Stimulated activated CD4-positive, alpha-beta T cell treated with anti-CD3 and anti-CD28 coated beads, Interleukin-15, amount 100 ng/mL, for 1 hour (primary cell): ENCODE measurements around the gene RAMP3.
"Not testable (repeated sequence)": the region's sequence is repeated elsewhere in the genome, so short reads cannot be mapped to it uniquely, and the experiment has no call there.

Experiments used
- DNase-seq, 2 donors: peaks; one replicate each; pipeline ENCODE4 v3.0.0-alpha.2; 2020; ENCODE audit warnings: low read depth in 1 of 2, low spot score in 1 of 2

RAMP3 gene

DNA sequence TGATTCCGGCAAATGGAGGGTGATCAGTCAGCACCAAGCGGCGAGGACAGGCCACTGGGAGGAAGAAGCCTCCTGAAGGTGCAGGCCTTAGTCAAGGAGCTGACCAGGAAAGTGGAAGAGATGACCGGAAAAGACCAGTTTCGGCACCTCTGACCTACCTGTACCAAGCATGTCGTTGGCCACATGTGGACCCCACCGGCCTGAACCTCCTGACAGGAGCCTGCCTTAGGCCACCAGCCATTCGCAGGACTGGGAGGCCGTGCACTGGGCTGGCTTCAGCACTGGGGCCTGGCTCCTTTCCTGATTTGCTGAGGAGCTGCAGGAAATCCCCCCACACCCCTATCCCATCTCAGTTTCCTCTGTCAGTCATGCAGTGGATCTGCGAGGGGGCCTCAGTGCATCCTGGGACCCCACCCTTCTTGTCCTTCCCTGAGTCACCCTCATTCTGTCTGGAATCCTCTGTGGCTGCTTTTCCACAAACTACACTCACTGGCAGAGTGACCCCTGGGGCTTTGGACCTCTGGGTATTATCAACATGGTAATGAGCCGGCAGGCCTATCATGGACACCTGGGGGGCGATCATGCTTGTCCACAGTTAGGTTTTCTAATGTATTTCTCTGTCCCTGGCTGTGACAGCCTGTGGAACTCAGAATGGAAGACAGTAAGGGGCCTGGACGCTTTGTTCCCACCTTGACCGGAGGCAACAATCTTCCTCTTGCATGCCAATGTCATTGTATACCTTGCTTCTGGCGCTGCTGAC lies 33.0 kb downstream of the RAMP3 start:
- DNase-seq = no peak

DNA sequence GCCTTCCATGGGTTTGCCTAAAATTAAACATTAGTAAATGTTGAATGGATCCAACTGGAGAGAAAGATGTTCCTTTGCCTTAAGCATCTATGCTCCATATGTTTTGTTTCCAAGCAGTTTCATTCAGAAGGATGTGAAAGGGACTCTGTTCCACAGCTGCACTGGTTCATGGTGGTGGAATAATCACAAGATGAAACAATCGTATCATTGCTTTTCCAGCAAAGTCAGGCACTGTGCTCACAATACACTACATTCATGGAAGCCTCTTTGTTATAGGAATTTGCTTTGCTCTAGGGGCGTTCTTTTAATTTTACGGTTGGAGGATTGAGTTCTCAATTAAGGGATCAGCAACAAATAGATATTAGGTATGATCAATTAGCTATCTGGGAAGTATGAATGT lies 33.8 kb downstream of the RAMP3 start:
- DNase-seq = no peak

DNA sequence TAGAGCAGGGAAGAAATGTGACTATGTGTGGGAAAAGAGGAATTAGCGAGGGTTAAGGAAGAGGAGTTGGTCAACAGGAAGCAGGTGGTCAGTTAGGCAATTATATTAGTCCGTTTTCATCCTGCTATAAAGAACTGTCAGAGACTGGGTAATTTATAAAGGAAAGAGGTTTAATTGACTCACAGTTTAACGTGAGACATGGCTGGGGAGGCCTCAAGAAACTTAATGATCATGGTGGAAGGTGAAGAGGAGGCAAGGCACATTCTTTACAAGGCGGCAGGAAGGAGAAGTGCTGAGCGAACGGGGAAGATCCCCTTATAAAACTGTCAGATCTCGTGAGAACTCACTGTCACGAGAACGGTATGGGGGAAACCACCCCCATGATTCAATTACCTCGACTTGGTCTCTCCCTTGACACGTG lies 35.0 kb downstream of the RAMP3 start:
- no peak for DNase-seq

DNA sequence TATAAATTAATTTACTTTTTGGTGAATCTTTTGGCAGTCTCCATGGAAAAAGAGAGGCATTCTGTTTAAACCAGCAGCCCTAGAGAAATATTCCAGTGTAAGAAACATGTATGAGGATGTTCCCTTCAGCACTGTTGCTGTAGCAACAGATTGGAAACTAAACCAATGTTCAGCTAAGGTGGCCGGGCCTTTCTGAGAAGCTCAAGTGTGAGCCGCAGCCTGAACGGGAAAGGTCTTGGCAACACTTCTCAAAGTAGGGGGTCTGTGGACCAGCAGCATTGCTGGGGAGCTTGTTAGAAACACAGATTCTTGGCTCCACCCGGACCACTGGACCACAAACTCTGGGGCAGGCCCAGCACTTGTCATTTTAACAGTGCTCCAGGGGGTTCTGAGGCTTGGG lies 36.2 kb downstream of the RAMP3 start:
- DNase-seq = no peak

DNA sequence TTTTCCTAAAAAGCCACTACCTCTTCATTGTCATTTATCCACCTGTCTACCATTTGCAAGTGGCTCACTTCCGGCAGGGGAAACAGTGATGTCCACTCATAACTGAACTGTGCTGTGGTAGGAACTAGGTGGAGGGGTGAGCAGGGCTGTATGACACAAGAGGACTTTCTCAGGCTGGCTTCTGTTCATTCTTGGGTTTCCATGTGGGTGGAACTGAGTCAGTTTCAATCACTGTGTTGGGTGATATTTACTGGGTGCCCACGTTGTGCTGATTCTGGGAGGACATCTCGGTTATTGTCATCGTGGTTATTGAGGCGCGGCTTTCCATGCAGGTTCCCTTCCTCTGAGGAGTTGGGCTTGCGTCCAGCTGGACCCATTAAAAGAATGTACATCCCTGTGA lies 38.8 kb downstream of the RAMP3 start:
- DNase-seq = peak in 1 of 2 donors; percentile 5

DNA sequence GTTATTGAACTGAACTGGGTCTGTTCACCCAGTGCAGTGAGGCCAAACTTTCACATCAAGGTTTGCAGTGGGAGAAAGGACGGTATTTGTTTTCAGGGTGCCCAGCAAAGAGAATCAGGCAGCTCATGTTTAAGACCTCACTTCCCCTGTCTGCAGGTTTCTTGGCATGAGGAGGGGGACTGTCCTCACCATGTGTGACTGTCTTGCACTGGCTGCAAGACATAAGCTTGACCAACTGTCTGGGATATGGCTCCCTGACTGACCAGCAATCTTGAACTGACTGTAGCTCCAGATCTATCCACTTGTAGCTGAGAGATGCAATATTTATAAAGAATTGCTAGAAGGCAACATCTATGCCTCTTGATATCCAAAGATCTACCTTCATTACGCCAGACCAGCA lies 39.9 kb downstream of the RAMP3 start:
- no peak for DNase-seq

DNA sequence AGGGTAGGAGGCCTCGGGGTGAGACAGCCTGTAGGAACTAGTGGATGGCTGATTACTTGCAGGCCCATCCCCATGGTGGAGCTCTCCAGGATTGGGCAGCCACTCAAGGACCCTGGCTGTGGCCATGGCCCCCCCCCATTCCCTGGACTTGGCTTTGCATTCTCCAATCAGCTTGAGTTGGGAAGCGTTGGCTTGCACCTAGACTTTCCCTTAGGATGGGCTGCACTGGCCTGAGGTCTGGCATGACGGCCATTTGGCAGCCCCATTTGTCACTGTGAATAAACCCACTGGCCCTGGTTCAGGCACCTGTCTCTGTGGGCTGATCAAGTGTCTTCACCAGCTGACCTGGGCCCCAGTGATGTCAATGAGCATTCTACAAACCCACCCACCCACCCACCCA lies 41.4 kb downstream of the RAMP3 start:
- no peak for DNase-seq

DNA sequence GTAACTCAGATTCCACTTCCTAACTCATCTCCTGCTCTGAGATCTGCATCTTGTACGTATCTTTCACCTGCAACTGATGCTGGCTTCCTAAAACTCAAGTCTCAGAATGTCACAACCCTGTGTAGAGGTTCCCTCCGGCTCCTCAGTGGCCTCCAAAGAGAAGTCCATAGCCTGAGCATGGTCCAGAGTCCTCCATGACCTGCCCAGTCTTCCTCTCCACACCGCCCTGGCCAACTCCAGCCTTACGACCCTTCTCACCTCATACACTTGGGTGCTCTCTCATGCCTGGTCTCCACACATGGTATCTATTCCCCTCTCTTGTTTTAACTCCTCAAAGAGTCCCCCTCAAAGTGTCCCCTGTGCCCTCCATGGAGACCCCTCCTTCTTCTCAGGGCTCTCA lies 41.9 kb downstream of the RAMP3 start:
- no peak for DNase-seq

DNA sequence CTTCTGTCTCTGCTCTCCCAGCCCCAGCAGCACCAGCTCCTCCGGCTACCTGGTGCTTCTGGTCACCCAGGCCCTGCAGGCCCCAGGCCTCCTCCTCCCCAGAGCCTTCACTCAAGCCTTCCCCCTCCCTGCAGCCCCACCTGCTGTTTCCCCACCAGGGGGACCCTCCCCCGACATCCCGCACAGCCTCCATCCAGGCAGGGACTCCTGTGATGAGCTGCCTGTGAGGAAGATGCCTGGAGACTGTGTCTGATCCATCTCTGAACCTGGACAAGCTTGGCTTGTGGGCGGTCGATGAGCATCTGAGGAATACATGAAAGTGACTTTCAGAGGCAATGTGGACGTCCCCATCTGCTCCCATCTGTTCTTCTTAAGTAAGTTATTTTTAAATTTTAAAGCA lies 45.0 kb downstream of the RAMP3 start:
- DNase-seq = no peak

DNA sequence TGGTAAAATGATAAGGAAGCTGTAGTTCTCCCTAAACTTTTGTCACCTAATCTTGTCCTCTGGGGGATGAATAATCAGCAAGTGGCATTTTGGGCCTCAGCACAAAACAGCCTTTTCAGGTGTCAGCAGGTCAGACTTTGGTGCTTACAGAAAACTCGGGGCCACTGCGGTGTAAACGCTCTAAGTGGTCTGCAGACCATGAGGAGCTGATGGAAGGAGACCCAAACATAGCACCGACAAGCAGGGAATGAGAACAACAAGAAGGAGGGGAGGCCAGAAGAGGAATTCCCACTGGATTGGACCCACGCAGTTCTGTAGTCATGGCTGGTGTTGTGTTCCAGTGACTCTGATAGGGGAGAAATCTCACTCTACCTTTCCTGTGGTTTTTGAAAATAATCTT lies 45.4 kb downstream of the RAMP3 start:
- no peak for DNase-seq

DNA sequence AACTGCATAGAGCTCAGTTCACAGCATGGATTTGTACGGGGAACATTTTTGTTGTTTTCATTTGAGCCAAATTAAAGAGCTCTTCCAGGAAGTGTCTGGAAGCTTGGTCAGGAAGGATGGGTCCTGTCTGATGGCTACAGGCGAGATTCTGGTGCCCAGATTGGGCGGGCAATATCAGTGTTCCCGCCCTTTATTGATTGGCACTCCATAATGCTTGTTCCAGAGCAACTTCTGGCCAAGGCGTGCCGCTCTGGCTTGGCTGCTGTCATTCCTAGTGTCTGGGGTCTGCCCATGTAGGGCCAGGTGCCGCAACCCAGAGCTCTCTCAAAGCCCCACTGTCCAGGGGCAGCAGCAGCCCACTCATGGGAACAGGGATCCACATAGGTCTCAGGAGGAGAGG lies 45.9 kb downstream of the RAMP3 start:
- DNase-seq = no peak

DNA sequence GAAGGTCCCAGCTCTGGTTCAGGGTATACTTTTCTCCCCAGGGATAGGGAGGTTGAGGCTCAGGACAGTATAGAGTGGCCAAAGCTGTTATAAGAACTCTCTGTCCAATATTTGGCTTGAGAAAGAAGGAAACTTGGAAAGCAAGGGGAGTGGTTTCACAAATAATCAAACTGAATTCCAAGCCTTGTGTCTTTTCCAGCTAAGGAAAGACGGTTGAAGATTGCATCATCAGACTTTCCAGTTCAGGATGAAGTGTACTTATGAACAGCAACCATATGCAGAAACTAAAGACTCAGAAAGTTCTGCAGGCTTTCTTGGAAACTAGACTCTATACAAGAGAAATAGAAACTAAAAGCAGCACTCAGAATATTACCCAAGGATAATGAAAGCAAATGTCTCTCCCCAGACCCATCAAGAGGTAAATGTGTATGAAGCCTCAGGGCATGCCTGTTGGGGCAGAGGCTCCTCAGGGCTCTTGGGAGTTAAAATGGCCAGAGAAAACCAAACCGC lies 46.4 kb downstream of the RAMP3 start:
- DNase-seq = no peak

DNA sequence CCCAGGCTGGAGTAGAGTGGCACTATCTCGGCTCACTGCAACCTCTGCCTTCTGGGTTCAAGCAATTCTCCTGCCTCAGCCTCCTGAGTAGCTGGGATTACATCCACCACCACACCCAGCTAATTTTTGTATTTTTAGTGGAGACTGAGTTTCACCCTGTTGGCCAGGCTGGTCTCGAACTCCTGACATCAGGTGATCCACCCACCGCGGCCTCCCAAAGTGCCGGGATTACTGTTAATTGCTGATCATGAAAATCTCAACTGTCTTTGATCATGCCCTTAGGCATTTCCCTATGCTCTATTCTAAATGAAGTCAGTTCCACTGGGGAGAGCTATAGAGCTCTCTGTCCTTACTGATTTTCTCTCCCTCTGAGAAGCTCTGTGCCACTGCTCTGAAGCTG lies 48.7 kb downstream of the RAMP3 start:
- not testable (repeated sequence) for DNase-seq

DNA sequence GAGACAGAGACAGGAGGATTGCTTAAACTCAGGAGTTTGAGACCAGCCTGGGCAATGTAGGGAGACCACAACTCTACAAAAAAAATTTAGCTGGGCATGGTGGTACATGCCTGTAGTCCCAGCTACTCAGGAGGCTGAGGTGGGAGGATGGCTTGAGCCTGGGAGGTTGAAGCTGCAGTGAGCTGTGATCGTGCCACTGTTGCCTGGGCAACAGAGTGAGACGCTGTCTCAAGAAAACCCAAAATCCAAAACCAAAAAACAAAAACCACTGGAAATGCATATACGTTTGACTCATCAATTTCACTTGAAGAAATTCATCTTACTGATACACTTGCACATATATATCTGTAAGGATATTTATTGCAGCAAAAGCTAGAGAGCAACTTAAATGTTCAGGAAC lies 52.3 kb downstream of the RAMP3 start:
- not testable (repeated sequence) for DNase-seq

DNA sequence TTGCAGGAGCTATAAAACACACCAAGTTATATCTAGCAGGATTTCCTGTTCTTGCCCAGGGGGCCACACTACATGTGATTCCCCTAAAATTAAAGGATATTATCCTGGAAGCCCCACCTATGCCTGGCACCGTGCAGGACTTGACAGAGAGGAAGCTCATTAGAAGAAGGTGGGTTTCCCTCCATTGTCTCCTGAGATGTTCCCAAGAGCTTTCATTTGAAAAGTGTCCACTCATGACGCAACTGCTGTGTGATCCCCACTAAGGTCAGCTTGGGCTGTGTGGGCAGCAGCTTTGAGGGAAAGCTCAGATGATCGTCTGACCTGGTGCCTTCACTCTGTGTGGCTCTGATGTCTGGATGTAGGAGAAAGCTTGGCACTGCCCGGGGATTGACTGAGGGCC lies 53.5 kb downstream of the RAMP3 start:
- DNase-seq = no peak

DNA sequence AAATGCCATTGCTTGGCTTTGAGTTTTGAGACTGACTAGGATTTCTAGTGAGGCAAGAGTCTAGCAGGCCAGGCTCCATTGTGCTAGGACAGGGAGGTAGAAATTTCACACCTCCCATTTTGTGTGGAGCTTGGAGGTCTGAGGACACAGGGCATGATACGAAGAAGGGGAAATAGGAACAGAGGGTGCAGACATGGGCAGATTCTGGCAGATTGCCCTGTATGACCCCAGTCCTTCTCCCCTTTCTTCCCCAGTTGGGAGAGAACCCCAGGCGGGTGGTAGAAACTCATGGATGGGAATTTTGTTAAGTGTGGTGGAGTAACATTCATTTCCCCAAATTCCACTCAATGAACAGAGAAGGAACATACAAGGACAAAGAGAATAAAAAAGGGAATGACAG lies 54.4 kb downstream of the RAMP3 start:
- DNase-seq = no peak

DNA sequence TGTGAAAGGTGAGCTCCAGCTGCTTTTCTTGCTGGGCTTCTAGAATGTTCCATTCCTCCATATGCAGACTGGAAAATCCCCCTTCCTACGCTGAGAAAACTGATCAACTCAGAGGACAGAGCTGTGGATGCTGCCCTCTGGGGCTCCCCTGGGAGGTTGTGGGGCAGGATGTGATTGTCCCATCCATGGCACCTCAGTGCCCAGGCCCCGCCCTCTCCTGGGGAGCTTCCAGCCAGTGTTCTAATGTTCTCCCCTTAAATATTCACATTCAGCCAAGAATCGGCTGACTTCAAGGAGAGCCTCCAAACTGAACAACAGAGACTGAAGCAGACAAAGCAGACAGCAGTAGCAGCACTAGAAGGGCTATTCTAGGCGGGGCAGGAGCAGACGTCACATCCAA lies 55.0 kb downstream of the RAMP3 start:
- DNase-seq = no peak

DNA sequence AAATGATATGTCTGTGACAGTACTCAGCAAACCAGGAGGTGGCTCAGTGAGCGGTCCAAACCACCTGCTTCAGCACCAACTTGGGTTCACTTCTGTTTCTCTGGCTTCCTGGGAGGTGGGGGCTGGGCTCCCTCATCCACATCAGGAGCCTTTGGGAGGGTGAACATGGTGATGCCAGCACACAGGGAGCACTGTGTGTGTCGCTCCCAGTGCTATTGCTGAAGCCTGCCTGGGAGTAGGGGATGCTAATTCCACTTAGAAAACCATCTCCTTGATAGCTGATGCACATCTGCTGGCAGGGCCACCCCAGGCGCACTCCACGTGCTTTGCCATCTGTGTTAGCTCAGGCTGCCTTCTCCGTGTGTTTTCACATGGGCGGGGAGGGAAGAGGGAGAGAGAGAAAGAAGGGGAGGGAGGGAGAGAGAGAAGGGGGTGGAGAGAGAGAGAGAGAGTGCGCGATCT lies 58.0 kb downstream of the RAMP3 start:
- no peak for DNase-seq

DNA sequence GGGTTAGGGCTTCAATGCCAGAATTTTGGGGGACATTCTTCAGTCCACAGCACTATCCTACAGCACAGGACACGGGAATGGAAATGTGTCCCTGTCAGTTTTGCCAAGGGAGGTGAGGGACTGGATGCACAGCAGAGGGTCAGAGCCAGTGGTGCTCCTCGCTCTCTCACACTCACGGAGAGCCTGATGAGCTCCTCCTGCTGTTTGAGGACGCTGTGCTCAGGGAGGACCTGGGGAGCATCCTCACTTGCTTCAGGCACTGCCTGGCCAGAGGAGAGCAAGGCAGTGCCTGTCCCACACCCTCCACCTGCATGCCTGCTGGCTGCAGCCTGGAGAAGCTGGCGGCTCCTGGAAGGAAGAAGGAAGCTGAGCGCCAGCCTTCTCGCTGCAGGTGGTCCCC lies 58.6 kb downstream of the RAMP3 start:
- DNase-seq = no peak

DNA sequence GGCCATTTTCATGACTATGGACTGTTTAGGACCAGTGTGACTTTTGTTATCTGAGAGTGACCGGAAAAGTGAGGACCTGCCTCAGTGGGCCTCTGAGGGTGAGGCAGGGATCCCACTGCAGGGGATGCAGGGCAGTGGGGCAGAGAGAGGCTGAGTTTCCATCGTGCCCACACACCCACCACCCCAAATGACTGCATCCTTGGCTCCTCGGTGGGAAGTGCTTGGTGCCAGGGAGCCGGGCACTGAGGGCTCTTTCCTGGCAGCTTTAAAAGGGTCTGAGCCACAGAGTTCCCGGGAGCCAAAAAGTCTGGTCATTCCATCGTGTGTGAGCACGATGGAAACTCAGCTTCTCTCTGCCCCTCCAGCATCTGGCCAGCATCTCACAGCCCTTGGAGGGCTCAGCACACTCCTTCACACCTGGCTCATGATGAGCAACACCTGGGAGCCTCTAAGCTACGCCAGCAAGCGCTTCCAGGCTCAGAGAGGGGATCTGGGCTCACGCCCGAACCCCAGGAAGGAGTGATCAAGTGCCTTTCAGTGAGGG lies 59.1 kb downstream of the RAMP3 start:
- DNase-seq = no peak

DNA sequence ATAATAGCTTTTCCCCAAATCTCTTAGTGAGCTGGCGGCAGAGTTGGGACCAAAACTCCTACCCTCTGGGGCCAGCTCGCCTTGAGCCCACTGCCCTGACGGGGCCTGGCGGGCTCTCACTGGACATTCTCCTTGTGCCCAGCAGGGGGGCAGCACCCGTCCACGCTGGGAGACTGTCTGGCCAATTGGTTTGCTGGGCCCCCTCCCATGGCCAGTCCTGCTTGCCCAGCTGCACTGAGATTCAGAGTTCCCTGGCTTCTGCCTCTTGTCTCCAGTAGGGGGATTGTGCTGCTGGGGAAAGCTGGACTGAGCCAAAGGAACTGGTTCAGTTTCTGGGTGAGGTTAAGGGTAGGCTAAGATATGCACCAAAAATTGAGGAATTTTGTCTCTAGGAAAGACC lies 59.8 kb downstream of the RAMP3 start:
- DNase-seq = no peak

DNA sequence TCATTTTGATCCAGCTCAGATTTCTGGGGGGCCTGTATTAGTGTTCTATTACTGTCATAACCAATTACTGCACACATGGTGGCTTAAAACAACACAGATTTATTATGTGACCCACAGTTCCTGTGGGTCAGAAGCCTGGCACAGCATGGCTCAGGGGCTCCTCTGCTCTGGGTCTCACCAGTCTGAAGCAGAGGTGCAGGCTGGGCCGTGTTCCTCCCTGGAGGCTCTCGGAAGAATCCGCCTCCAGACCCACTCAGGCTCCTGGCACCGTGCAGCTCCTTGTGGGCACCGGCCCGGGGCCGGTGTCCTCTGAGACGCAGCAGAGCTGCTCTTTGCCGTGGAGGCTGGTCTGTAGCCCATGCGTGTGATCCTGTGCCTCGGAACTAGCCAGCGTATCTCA lies 61.5 kb downstream of the RAMP3 start:
- DNase-seq = no peak
